HG03469 (cell line): ENCODE results near the gene ST7.
"Not testable (repeated sequence)": the region's sequence is repeated elsewhere in the genome, so short reads cannot be mapped to it uniquely, and the experiment has no call there.

Experiments used
- ATAC-seq: cut with Tn5 transposase; IDR thresholded peaks from one replicate; pipeline ENCODE4 v1.9.1; 2021; ENCODE audit warnings: mild to moderate bottlenecking, moderate library complexity, moderate number of reproducible peaks; ENCODE audit not compliant: unreplicated experiment

The ST7 gene

GRCh38 chr7:117211614-117212013 lies 258.3 kb downstream of the ST7 start:
- ATAC-seq: no peak

GRCh38 chr7:117212969-117213877 lies 259.9 kb downstream of the ST7 start:
- peak; percentile 81 for ATAC-seq

GRCh38 chr7:117216010-117216409 lies 262.7 kb downstream of the ST7 start:
- ATAC-seq: no peak

GRCh38 chr7:117216436-117217069 lies 263.3 kb downstream of the ST7 start:
- ATAC-seq: no peak

GRCh38 chr7:117217106-117218035 lies 264.1 kb downstream of the ST7 start:
- ATAC-seq: no peak

- no peak for ATAC-seq
Observed at GRCh38 chr7:117218700-117219099, 265.4 kb downstream of the ST7 start.

- no peak for ATAC-seq
Observed at GRCh38 chr7:117219485-117219884, 266.2 kb downstream of the ST7 start.

- ATAC-seq: no peak
Observed at GRCh38 chr7:117220836-117221235, 267.5 kb downstream of the ST7 start.

- no peak for ATAC-seq
Observed at GRCh38 chr7:117225536-117225935, 272.2 kb downstream of the ST7 start.

- ATAC-seq: no peak
Observed at GRCh38 chr7:117227091-117227490, 273.8 kb downstream of the ST7 start.

- ATAC-seq: no peak
Observed at GRCh38 chr7:117229350-117229749, 276.0 kb downstream of the ST7 start.

- peak; percentile 48 for ATAC-seq
Observed at GRCh38 chr7:117230276-117231046, 277.2 kb downstream of the ST7 start.

GRCh38 chr7:117231047-117231359 lies 277.7 kb downstream of the ST7 start:
- ATAC-seq: no peak

GRCh38 chr7:117237646-117238045 lies 284.3 kb downstream of the ST7 start:
- peak; percentile 45 for ATAC-seq

- no peak for ATAC-seq
Observed at GRCh38 chr7:117238472-117238871, 285.2 kb downstream of the ST7 start.

- ATAC-seq: no peak
Observed at GRCh38 chr7:117238937-117239336, 285.6 kb downstream of the ST7 start.

GRCh38 chr7:117241088-117241487 lies 287.8 kb downstream of the ST7 start:
- no peak for ATAC-seq

- no peak for ATAC-seq
Observed at GRCh38 chr7:117243390-117243789, 290.1 kb downstream of the ST7 start.

GRCh38 chr7:117245703-117246102 lies 292.4 kb downstream of the ST7 start:
- not testable (repeated sequence) for ATAC-seq

- ATAC-seq: no peak
Observed at GRCh38 chr7:117247809-117248208, 294.5 kb downstream of the ST7 start.

GRCh38 chr7:117248829-117249228 lies 295.5 kb downstream of the ST7 start:
- no peak for ATAC-seq
